ENCODE measurements around the gene ZNF467.

Gene ZNF467

DNA sequence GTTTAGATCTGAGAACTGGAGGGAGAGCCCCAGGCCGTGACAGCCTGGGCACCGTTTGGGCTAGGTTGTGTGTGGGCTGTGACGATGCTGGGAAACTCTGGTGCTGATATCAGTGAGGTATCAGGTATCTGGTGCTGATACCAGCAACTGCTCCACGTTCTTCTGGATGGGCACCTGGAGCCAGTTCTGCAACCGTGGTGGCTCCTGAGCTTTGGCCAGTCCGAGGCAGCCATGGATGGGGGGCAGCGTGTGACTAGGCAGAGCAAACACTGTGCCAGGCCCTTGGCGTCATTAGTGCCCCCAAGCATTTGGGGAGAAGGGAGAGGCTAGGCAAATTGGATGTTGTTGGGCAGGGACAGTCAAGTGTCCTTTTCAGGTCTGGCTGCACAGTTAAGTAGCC lies 57.9 kb downstream of the ZNF467 start:
- no peak for DNase-seq (ENCODE audit: low read depth, low spot score)

- no peak for DNase-seq (ENCODE audit: low read depth, low spot score)
Observed at GRCh38 chr7:149714910-149715471, 58.4 kb downstream of the ZNF467 start.
